ENCODE measurements around the gene FRMD6. TPM values are rescaled to one million over a fixed set of nuclear protein-coding genes. Genes with fewer than 3 reads are reported as not detected.
A peak's percentile ranks its signal among the peaks of the same experiment; 100 is the strongest.

The FRMD6 gene
- total RNA-seq, 4 donors from 2014 or later, result 8.1 to 73.4 (median 12.4) TPM

DNA sequence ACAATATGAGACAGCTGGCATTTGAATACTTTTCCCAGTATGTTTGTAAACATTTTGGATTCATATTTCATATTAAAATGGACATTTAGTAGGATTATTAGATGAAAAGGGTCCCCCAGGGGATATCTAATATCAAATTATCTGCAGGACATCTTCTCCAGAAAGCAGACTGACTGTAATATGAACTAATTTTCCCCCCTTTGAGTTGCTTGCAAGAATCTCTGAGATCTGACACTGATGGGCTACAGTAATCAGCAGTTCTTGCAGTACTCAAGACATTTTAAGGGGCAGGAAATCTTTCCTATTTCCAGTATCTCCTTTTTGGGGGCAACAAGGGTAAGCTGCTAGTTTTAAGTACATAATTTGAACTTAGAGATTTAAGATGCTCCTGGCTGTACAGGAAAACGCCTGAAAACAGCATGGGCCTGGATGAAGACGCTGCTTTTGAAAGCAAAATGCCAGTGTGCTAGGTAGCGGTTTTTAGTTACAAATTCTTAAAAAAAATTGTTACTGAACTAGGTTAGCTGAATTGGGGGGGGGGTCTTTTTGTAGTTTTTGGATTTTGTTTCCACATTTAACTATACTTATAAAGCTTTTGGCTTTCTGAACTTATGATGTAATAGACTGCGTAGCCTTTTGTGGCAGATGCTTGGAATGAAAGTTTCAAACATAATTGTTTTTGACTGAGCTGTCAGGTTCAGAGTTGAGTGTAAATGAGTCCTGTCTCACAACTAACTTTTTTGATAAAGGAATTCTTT, 2.2 kb downstream of the FRMD6 start:
- DNase-seq, result no peak
- H3K9me3 ChIP-seq, result no peaks in the 10 kb centered on the region
- peaks cover 0 to 5% (median 2%) of the 10 kb centered on the region in 4 donors for H3K4me1 ChIP-seq
- H3K27me3 ChIP-seq, result no peaks in the 10 kb centered on the region
- peak overlapping the region in 2 of 4 donors; percentile 80 to 91 for H3K4me3 ChIP-seq
- TF ChIP-seq POLR2A (IDR thresholded peaks at IDR 0.05), result no peak
- TF ChIP-seq, protein P1, sequence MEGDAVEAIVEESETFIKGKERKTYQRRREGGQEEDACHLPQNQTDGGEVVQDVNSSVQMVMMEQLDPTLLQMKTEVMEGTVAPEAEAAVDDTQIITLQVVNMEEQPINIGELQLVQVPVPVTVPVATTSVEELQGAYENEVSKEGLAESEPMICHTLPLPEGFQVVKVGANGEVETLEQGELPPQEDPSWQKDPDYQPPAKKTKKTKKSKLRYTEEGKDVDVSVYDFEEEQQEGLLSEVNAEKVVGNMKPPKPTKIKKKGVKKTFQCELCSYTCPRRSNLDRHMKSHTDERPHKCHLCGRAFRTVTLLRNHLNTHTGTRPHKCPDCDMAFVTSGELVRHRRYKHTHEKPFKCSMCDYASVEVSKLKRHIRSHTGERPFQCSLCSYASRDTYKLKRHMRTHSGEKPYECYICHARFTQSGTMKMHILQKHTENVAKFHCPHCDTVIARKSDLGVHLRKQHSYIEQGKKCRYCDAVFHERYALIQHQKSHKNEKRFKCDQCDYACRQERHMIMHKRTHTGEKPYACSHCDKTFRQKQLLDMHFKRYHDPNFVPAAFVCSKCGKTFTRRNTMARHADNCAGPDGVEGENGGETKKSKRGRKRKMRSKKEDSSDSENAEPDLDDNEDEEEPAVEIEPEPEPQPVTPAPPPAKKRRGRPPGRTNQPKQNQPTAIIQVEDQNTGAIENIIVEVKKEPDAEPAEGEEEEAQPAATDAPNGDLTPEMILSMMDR (IDR thresholded peaks at IDR 0.05), result no peak
- no peaks in the 10 kb centered on the region for H3K36me3 ChIP-seq
- peak overlapping the region in 2 of 4 donors; percentile 95 to 96 for H3K27ac ChIP-seq

GRCh38 chr14:51654533-51654845, 2.8 kb downstream of the FRMD6 start:
- TF ChIP-seq POLR2A (IDR thresholded peaks at IDR 0.05), result no peak
- TF ChIP-seq, protein P1 (IDR thresholded peaks at IDR 0.05), result no peak
- Histone ChIP-seq H3K36me3 (no peaks in the 10 kb centered on the region), H3K27ac (peak overlapping the region in 1 of 4 donors; percentile 96), H3K4me3 (no peak overlapping the region), H3K9me3 (no peaks in the 10 kb centered on the region), H3K4me1 (peaks cover 0 to 5% (median 2%) of the 10 kb centered on the region in 4 donors), H3K27me3 (no peaks in the 10 kb centered on the region)
- no peak for DNase-seq

GRCh38 chr14:51657762-51658161, 6.1 kb downstream of the FRMD6 start:
- no peak for TF ChIP-seq POLR2A (IDR thresholded peaks at IDR 0.05)
- TF ChIP-seq, protein P1 (IDR thresholded peaks at IDR 0.05), result no peak
- Histone ChIP-seq H3K4me1 (no peaks in the 10 kb centered on the region), H3K27ac (no peak overlapping the region), H3K9me3 (no peaks in the 10 kb centered on the region), H3K4me3 (no peak overlapping the region), H3K27me3 (no peaks in the 10 kb centered on the region), H3K36me3 (no peaks in the 10 kb centered on the region)
- no peak for DNase-seq

DNA sequence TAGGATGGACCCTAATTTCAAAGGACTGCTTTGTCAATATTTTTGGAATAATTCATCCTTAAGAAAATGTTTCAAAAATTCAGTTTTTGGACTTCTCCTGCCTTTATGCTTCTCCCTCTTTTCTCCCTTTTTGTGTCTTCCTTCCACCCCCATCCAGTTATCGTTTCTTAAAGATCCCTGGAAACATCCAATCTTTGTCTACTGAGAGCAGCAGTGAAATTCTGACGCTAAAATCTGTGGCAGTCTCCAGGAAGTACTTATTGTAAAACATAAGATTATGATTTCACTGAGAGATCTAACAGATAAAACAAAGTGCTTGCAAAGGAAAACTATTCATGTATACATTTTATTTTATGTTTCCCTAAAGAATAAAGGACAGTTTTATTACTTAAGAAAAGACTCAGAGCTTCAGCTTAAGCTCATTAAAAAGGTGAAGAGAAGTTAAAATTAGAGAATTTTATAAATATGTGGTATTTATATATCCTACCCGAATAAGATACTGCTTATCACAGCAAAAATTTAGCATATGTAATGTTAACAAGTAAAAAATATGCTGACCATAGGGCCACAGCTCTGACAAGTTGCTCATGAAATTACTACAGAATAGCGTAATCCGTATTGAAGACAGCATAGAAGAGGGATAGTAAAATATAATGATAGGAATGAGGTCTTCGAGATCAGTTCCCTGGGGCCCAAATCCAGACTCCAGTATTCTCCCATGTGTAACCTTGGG, 6.9 kb downstream of the FRMD6 start:
- Histone ChIP-seq H3K9me3 (no peaks in the 10 kb centered on the region), H3K4me1 (no peaks in the 10 kb centered on the region), H3K27ac (no peak overlapping the region), H3K4me3 (no peak overlapping the region), H3K27me3 (no peaks in the 10 kb centered on the region), H3K36me3 (no peaks in the 10 kb centered on the region)
- DNase-seq, result no peak
- TF ChIP-seq, protein P1 (IDR thresholded peaks at IDR 0.05), result no peak
- TF ChIP-seq POLR2A (IDR thresholded peaks at IDR 0.05), result no peak

GRCh38 chr14:51660741-51661140, 9.0 kb downstream of the FRMD6 start:
- H3K27ac ChIP-seq, result no peak overlapping the region

More at GRCh38 chr14:51660741-51661140, 9.0 kb downstream of the FRMD6 start:
- H3K9me3 ChIP-seq, result no peaks in the 10 kb centered on the region
- H3K36me3 ChIP-seq, result no peaks in the 10 kb centered on the region
- no peak for DNase-seq
- TF ChIP-seq, protein P1 (IDR thresholded peaks at IDR 0.05), result no peak
- TF ChIP-seq POLR2A (IDR thresholded peaks at IDR 0.05), result no peak
- no peaks in the 10 kb centered on the region for H3K4me1 ChIP-seq
- H3K27me3 ChIP-seq, result no peaks in the 10 kb centered on the region
- H3K4me3 ChIP-seq, result no peak overlapping the region

Data from Peyer's patch (tissue), 4 donors.